Measurements from ENCODE around the gene PRPSAP1.

DNA sequence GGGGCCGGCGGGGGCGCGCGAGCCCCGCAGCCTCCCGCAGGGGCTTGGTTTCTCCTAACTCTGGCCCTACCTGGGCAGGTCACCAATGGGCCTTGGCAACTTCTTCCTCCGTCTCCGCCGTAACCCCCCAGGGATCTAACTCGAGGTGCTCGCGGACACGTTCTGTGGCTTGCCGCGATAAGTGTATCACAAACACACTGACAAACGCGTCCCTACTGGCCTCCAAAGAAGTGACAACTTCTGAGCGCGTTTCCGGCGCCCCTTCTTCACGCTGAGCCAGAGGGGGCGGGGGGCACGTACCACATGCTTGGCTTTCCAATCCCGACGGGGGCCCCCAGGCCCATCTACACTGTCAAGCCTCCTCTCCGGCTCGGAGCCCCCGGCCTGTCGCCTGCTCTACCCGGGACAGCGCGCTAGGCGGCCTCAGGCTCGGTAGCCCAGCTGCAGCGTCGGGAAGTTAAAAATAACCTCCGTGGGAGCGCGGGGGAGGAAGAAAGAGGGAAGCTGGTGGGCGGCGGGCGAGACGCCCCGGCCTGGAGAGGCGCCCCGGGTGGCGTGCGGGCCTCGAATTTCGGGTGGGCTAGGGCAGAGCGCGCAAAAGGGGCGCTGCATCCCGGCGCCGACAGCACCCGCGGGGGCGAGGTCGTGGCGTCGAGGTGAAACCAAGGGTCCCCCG is 30.0 kb upstream of the PRPSAP1 start:
- TF ChIP-seq, protein P1, sequence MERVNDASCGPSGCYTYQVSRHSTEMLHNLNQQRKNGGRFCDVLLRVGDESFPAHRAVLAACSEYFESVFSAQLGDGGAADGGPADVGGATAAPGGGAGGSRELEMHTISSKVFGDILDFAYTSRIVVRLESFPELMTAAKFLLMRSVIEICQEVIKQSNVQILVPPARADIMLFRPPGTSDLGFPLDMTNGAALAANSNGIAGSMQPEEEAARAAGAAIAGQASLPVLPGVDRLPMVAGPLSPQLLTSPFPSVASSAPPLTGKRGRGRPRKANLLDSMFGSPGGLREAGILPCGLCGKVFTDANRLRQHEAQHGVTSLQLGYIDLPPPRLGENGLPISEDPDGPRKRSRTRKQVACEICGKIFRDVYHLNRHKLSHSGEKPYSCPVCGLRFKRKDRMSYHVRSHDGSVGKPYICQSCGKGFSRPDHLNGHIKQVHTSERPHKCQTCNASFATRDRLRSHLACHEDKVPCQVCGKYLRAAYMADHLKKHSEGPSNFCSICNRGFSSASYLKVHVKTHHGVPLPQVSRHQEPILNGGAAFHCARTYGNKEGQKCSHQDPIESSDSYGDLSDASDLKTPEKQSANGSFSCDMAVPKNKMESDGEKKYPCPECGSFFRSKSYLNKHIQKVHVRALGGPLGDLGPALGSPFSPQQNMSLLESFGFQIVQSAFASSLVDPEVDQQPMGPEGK (CRISPR knock-in tag; IDR thresholded peaks at IDR 0.05; ENCODE audit: borderline replicate concordance): no peak
- TF ChIP-seq ZFP3 (CRISPR knock-in tag; IDR thresholded peaks at IDR 0.05): no peak
- TF ChIP-seq SNAI2 (CRISPR knock-in tag; IDR thresholded peaks at IDR 0.05): no peak
- TF ChIP-seq OSR1 (CRISPR knock-in tag; IDR thresholded peaks at IDR 0.05): no peak
- TF ChIP-seq TOX (CRISPR knock-in tag; IDR thresholded peaks at IDR 0.05; ENCODE audit: borderline replicate concordance): no peak
- TF ChIP-seq GLIS3 (CRISPR knock-in tag; IDR thresholded peaks at IDR 0.05): no peak
- TF ChIP-seq ZFP30 (CRISPR knock-in tag; IDR thresholded peaks at IDR 0.05): no peak
- TF ChIP-seq, protein P2, sequence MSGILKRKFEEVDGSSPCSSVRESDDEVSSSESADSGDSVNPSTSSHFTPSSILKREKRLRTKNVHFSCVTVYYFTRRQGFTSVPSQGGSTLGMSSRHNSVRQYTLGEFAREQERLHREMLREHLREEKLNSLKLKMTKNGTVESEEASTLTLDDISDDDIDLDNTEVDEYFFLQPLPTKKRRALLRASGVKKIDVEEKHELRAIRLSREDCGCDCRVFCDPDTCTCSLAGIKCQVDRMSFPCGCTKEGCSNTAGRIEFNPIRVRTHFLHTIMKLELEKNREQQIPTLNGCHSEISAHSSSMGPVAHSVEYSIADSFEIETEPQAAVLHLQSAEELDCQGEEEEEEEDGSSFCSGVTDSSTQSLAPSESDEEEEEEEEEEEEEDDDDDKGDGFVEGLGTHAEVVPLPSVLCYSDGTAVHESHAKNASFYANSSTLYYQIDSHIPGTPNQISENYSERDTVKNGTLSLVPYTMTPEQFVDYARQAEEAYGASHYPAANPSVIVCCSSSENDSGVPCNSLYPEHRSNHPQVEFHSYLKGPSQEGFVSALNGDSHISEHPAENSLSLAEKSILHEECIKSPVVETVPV (CRISPR knock-in tag; IDR thresholded peaks at IDR 0.05): no peak
- TF ChIP-seq BACH2 (CRISPR knock-in tag; IDR thresholded peaks at IDR 0.05; ENCODE audit: borderline replicate concordance): no peak
- no peak for TF ChIP-seq ARNTL (CRISPR knock-in tag; IDR thresholded peaks at IDR 0.05; ENCODE audit: borderline replicate concordance, low read depth)
- no peak for TF ChIP-seq RARB (CRISPR knock-in tag; IDR thresholded peaks at IDR 0.05)
- no peak for TF ChIP-seq ISL1 (CRISPR knock-in tag; IDR thresholded peaks at IDR 0.05)
- no peak for TF ChIP-seq ZC3H10 (CRISPR knock-in tag; IDR thresholded peaks at IDR 0.05)
- TF ChIP-seq, protein P3, sequence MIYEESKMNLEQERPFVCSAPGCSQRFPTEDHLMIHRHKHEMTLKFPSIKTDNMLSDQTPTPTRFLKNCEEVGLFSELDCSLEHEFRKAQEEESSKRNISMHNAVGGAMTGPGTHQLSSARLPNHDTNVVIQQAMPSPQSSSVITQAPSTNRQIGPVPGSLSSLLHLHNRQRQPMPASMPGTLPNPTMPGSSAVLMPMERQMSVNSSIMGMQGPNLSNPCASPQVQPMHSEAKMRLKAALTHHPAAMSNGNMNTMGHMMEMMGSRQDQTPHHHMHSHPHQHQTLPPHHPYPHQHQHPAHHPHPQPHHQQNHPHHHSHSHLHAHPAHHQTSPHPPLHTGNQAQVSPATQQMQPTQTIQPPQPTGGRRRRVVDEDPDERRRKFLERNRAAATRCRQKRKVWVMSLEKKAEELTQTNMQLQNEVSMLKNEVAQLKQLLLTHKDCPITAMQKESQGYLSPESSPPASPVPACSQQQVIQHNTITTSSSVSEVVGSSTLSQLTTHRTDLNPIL (CRISPR knock-in tag; IDR thresholded peaks at IDR 0.05; ENCODE audit: low read depth): no peak

All from SK-N-SH treated with all-trans-retinoic acid at 6 μM for 48 hours (cell line).